ENCODE data around the gene FFAR1. TPM values are rescaled to one million over a fixed set of nuclear protein-coding genes. Genes with fewer than 3 reads are reported as not detected.
"Not testable (repeated sequence)": the region's sequence is repeated elsewhere in the genome, so short reads cannot be mapped to it uniquely, and the experiment has no call there.

Gene FFAR1
- total RNA-seq, 1 experiment from 2014 or later: not detected

DNA sequence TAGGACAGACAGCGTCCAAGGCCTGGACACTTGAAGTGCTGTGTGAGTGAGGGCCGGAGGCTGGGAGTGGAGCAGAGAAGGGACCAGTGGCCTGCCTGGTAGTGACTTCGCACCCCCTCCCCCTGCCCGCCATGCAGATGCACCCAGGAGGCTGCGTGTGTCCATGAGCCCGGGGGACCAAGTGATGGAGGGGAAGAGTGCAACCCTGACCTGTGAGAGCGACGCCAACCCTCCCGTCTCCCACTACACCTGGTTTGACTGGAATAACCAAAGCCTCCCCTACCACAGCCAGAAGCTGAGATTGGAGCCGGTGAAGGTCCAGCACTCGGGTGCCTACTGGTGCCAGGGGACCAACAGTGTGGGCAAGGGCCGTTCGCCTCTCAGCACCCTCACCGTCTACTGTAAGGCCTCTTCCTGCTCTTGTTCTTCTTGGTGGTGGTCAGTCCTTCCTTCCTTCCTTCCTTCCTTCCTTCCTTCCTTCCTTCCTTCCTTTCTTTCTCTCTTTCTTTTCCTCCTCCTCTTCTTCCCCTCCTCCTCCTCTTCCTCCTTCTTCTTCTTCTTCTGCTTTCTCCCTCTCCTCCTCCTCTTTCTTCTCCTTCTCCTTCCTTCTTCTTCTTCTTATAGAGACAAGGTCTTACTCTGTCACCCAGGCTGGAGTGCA, 6.0 kb upstream of the FFAR1 start:
- no peak for DNase-seq (ENCODE audit: low read depth)

DNA sequence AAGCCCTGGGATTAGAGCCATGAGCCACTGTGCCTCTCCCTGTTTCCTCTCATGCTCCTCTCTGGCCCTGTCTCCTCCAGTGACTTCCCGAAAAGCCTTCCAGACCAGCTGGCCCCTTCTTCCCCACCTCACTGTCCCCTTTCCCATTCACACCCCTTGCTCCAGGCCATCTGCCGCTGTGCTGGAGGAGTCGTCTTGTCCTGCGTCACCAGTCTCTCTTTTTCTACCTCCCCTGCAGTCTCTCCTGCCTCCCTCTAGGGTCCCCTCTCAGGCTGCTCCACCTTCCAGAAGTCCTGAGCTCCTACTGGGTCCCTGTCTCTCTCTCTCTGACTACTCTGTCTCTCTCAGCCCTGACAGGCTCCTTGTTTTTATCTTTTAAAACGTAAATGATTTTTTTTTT, 5.3 kb upstream of the FFAR1 start:
- no peak for DNase-seq (ENCODE audit: low read depth)

DNA sequence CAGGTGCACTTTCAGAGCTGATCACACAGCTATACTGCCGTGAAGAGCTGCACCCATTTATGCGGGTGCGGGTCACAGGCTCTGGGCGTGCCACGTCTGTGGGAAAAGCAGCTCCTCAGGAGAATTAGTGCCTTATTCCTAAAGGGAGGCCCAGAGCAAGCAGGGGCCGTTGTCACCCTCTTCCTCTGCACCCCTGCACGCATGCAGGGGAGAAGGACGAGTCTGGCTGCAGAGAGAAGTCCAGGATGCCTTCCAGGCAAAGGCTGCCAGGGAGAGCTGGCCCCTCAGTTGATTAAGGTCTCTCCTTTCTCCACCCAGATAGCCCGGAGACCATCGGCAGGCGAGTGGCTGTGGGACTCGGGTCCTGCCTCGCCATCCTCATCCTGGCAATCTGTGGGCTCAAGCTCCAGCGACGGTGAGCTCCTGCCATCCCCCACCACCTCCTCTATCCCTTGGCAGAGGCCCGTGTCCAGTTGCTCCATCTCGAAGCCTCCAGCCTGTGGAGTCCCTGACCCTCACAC, 3.1 kb upstream of the FFAR1 start:
- no peak for DNase-seq (ENCODE audit: low read depth)

DNA sequence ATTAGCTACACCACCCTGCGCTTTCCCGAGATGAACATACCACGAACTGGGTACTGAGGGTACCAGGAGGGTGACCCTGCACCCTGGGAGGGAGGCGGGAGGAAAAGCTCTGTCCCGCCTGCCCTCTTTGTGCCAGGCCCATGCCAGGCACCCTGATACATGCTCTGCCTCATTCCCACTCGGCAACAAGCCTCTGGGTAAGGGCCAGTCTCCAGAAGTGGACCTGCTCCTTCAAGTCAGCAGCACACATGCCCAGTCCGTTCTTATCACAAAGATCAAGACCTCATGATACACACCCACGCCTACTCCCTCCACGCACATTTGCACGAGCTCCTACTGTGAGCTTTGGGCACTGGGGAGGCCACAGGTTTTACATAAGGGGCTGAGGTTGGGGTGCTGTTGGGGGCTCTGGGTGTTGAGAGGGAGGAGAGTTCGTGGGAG, 2.0 kb upstream of the FFAR1 start:
- no peak for DNase-seq (ENCODE audit: low read depth)

DNA sequence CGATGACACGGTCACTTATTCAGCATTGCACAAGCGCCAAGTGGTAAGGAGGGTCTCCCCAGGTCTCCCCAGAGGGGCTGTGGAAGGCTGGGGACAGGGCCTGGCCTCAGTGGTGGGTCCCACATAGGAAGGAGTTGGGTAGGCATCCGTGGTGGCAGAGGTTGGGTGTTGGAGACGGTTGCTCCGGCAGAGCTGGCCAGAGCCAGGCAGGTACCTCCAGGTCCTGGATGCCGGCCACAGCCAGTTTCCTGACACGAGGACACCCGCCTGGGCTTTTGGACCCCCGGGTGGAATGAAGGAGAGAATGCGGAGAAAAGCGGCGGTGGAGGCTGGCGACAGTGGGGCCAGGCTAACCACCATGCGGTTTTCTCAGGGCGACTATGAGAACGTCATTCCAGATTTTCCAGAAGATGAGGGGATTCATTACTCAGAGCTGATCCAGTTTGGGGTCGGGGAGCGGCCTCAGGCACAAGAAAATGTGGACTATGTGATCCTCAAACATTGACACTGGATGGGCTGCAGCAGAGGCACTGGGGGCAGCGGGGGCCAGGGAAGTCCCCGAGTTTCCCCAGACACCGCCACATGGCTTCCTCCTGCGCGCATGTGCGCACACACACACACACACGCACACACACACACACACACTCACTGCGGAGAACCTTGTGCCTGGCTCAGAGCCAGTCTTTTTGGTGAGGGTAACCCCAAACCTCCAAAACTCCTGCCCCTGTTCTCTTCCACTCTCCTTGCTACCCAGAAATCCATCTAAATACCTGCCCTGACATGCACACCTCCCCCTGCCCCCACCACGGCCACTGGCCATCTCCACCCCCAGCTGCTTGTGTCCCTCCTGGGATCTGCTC, 1.3 kb upstream of the FFAR1 start:
- no peak for DNase-seq (ENCODE audit: low read depth)

DNA sequence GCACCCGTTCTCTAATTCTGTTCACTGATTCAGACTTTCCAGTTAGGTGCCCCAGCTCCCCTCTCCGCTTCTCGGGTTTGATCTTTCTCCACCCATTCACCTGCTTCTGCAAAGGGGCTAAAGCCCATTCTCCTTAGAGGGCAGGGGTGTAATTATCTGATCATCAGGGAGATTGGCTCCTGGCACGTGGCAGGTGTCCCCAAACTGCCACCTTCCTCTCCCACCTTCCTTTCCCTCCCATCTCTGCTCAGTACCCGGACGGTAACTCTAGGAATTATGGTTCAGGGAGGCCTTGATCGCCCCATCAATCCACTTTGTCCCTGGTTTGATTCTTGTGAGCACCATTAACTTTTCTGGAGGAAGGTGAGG, 212 bp downstream of the FFAR1 start:
- no peak for DNase-seq (ENCODE audit: low read depth)

DNA sequence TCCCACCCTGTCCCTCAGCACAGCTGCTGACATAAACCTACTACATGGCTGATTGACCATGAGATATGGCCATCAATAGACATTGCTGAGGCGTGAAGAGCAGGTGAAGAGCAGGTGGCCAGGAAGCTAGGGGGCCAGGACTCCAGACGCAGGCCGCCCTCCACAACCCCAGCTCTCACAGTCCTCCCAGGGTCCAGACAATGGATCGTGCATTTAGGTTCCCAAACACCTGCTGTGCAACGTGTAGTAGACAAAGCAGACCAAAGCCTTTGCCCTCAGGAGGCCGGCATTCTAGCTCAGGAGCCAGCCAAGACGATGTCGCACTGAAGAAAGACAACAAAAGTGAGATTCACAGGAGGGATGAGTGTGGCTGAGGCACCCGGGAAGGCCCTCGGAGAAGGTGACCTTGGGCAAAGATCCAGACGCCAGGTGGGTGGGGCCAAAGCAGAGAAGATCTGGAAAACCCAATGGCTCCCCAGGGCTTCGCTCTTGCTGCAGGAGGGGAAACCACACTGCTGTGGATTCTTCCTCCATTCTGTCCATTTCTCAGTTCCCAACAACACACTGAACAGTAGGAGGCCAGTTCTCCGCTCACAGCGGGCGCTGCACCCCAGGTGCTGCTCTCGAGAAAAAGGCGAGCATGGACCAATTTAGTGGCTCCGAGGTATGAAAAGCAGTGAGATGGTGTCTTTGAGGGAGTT, 1.4 kb downstream of the FFAR1 start:
- DNase-seq (ENCODE audit: low read depth): no peak

DNA sequence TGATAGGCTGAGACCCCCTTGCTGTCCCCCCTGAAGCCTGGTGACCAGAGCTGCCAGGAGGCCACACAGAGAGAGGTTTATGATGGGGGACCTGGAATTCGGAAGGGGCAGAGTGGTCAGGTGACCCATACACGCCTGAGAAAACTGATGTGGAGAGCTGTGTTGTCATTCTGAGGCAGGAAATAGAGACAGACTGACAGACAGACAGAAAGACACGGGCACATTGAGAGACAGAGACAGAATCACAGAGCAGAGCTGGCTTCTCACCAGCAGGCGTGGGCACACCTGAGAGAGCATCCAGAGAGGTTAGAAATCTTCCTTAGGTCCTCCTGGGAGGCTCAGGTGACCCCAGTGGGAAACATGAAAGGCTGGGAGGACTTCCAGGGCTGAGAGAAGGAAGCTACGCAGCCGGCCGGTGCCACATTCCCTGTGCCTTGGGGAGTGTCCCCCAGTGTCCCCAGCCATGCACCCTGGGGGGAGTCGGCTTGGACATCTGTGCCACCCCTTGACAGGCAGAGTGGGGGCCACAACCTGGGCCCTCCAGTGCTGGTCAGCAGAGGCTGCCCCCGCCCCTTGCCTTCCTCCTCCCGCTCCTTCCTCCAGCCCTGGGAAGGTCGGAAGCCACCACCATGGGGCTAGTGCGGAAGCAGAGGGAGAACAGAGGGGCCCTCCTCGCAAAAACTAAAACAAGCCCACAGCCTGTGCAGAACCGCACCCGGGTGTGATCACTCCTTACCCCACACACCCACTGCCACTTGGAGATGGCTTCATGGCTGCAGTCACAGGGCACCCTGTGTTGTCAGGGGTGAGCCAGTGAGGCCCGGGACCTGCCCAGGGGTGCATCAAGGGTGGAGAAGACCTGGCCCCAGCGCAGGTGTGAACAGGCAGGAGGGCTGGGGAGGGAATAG, 2.2 kb downstream of the FFAR1 start:
- DNase-seq (ENCODE audit: low read depth): no peak

DNA sequence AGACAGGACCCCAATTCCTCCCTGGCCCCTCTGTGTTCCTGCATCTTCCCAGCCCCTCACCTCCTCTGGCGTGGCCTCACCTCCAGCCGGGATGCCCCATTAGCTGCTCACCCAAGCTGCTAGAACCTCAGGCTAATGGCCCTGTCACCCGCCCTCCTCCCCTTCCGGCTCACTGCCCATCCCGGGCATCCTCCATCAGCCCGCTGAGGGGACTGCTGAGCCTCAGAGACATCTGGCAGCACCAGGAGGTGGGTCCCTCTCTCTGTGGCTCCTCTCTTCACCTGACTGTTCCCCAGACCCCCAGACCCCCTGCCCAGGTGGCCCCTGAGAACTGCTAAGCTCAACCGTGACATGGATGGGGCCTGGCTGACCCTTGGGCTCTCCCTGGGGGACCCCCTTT, 2.9 kb downstream of the FFAR1 start:
- DNase-seq (ENCODE audit: low read depth): no peak

DNA sequence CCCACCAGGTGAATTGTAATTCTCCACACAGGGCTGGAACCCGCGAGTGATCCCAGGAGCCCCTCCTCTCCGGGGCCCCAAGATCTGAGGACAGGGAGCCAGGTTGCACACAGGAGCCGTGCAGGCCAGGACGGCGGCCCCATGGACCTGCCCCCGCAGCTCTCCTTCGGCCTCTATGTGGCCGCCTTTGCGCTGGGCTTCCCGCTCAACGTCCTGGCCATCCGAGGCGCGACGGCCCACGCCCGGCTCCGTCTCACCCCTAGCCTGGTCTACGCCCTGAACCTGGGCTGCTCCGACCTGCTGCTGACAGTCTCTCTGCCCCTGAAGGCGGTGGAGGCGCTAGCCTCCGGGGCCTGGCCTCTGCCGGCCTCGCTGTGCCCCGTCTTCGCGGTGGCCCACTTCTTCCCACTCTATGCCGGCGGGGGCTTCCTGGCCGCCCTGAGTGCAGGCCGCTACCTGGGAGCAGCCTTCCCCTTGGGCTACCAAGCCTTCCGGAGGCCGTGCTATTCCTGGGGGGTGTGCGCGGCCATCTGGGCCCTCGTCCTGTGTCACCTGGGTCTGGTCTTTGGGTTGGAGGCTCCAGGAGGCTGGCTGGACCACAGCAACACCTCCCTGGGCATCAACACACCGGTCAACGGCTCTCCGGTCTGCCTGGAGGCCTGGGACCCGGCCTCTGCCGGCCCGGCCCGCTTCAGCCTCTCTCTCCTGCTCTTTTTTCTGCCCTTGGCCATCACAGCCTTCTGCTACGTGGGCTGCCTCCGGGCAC, 3.9 kb downstream of the FFAR1 start:
- no peak for DNase-seq (ENCODE audit: low read depth)

DNA sequence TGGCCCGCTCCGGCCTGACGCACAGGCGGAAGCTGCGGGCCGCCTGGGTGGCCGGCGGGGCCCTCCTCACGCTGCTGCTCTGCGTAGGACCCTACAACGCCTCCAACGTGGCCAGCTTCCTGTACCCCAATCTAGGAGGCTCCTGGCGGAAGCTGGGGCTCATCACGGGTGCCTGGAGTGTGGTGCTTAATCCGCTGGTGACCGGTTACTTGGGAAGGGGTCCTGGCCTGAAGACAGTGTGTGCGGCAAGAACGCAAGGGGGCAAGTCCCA, 4.4 kb downstream of the FFAR1 start:
- no peak for DNase-seq (ENCODE audit: low read depth)

DNA sequence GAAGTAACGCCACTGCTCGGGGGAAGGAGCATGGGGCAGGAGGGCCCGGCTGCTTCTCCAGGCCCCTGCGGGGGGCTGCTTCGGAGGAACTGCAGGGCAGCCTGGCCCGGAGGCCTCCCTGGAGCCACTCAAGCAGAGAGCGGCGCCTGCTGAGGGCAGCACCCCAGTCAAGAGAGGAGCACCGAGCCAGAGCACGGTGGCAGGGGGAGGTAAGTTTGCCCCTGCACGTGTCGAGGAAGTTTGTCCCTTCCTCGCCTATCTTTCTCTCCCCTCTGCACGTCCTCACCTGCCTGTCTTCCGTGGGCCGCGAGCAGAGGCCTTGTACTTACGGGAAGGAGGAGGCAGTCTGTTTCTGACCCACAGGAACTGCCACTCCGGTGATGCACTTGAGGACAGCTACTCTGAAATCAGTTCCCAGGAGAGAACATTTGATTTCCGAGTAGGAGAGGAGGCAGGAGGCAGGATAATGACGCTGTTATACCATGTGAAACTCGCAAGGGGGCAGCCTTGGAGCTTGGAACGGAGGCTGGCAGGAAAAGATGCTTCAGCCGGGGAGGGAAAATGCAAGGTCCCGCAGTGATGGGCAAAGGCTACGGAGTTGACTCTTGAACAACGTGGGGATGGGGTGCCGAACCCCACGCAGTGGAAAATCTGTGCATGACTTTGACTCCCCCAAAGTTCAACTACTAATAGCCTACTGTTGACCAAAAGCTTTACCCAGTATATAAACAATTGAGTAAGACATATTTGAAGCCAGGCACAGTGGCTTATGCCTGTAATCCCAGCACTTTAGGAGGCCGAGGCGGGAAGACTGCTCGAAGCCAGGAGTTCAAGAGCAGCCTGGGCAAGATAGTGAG, 5.0 kb downstream of the FFAR1 start:
- DNase-seq (ENCODE audit: low read depth): peak; percentile 63

DNA sequence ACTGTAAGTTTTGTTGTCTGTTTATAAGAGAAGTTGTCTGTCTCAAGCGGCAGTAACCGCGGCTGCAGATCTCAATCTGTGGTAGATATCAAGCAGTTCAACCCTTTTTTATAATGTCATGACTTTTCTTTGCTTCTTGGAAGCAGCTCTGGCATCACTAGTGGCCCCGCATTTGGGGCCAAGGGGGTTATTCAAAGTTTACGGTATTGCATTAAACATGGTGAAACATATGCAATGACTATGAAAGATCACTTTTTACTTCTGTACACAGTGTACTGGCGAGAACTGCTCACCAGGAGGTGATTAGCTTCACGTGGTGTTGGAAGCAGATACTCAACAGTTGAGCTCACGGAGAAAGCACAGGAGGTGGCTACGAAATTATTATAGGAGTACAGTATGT, 5.9 kb downstream of the FFAR1 start:
- no peak for DNase-seq (ENCODE audit: low read depth)

DNA sequence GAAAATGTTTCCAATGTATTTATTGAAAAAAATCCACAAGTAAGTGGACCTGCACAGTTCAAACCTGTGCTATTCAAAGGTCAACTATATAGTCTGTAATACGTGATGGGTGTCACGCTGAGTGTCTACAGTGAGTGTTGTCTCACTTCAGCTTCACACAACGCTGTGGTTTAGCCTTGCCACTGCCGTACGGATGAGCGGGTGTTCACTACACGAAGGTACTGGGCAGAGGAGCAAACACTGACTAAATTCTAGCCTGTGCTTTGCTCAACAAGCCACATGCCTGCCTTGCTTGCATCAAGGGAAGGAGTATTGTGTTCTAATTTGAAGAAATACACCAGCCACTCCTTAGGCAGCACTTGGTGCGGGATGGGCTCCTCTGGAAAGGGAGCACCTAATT, 7.2 kb downstream of the FFAR1 start:
- DNase-seq (ENCODE audit: low read depth): no peak

DNA sequence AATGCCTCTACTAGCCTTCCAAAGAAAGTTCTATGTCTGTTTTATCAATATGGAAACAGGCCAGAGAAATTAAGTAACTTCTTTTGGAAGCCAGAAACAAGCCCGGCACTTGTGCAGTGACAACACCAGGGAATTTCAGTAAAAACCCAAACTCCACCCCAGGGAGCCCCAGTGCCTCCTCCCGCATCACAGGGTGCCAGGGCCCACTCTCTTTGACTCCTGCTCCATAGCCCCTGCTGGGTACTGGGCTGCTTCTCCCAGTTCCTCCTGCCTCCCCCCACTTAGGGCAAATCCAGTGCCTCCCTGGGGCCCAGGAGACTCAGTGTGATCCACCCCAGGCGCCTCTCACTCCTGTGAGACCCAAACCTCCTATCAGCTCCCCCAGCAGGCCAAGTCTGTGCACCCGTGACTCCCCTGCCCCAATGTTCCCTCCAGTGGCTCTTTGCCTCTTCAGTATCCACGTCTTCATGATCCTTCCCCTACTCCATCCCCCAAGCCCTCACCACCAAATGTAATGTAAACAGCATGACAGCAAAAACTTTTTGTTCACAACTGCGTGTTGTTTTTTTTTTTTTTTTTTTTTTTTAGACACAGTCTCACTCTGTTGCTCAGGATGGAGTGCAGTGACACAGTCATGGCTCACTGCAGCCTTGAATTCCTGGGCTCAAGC, 8.2 kb downstream of the FFAR1 start:
- DNase-seq (ENCODE audit: low read depth): no peak

DNA sequence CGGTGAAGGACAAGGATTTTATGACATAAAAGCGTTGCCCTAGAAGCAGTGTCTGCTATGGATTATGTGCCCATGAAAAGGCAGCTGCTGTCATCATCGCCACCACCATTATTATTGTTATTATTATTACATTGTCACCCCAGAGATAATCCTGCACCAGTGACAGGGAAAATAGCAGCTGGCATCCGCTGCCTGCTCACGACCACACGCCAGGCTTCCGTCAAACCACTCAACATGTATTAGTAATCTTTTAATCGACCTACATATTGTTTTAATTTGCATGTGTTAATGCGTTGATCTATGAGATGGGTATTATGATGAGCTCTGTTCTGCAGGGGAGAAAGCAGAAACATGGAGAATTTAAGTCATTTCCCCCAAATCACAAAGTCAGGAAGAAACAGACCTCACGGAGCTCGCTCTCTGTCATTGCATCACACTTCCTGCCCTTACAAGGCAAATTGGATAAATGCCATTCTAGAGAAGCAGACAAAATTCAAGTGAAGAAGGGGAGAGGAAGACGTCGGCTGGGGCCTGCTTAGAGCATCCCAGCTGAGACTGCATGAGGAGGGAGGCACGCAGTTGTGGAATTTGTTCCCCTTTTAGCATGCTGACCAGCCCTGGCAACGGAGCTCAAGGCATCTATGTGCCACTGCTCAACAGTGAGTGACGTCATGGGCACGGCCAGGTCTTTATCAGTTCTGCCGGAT, 10.3 kb downstream of the FFAR1 start, which contains the start of gene FFAR3:
FFAR3 (plus strand) TSS at position 594 of the 707 bp plus-strand sequence. CDS start 431 bp downstream, outside the sequence.
- no peak for DNase-seq (ENCODE audit: low read depth)

DNA sequence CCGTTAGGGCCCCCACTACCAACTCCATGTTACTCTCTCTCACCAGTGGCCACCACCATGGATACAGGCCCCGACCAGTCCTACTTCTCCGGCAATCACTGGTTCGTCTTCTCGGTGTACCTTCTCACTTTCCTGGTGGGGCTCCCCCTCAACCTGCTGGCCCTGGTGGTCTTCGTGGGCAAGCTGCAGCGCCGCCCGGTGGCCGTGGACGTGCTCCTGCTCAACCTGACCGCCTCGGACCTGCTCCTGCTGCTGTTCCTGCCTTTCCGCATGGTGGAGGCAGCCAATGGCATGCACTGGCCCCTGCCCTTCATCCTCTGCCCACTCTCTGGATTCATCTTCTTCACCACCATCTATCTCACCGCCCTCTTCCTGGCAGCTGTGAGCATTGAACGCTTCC, 11.1 kb downstream of the FFAR1 start:
- DNase-seq (ENCODE audit: low read depth): not testable (repeated sequence)

DNA sequence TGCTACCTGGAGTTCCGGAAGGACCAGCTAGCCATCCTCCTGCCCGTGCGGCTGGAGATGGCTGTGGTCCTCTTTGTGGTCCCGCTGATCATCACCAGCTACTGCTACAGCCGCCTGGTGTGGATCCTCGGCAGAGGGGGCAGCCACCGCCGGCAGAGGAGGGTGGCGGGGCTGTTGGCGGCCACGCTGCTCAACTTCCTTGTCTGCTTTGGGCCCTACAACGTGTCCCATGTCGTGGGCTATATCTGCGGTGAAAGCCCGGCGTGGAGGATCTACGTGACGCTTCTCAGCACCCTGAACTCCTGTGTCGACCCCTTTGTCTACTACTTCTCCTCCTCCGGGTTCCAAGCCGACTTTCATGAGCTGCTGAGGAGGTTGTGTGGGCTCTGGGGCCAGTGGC, 11.7 kb downstream of the FFAR1 start:
- DNase-seq (ENCODE audit: low read depth): not testable (repeated sequence)

DNA sequence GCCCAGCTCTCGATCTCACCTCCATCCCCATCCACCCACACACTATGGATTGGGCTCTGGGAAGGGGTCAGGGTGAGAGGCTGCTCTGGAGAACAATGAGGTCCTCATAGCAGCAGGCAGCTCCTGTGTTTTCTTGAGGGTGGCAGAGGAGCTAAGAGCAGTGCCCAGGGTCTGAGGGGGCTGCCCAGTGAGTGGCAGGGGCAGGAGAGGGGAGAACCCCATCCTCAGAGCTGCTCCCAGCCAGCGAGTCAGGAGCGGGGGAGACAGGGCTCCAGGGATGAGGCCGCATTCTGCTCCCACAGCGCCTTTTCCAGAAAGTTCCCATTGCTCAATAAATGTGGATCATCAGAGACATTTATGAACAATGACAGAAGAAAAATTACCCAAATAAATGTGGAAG, 12.4 kb downstream of the FFAR1 start:
- DNase-seq (ENCODE audit: low read depth): not testable (repeated sequence)

All from RPMI7951 (cell line).